PFSK-1 (cell line): ENCODE results near the gene TTC39C.

Experiments used
- FOXP2 ChIP-seq: optimal IDR thresholded peaks from 2 replicates; pipeline ENCODE3; 2011; ENCODE audit warnings: borderline replicate concordance, control low read depth, inconsistent platforms; ENCODE audit not compliant: insufficient read depth; ENCODE audit errors: extremely low read length, extremely low read depth
- POLR2AphosphoS5 ChIP-seq: IDR thresholded peaks from 2 replicates; pipeline ENCODE4 v1.6.1; 2012; ENCODE audit warnings: low read depth, mild to moderate bottlenecking, control low read depth, low read length, moderate library complexity
- SIN3A ChIP-seq: IDR thresholded peaks from 2 replicates; pipeline ENCODE4 v1.6.1; 2012; ENCODE audit warnings: mild to moderate bottlenecking, low read length, moderate library complexity, borderline replicate concordance; ENCODE audit not compliant: insufficient read depth
- TAF1 ChIP-seq: IDR thresholded peaks from 2 replicates; pipeline ENCODE4 v1.6.1; 2012; ENCODE audit warnings: low read length, control low read depth, borderline replicate concordance; ENCODE audit not compliant: insufficient read depth
- TF ChIP-seq, protein P1 (sequence below), 2 experiments: IDR thresholded peaks; 2 replicates each; pipeline versions ENCODE4 v1.6.1 to v1.8.0; 2011 to 2012; ENCODE audit warnings: low read depth in 2 of 2, low read length in 2 of 2, control low read depth in 1 of 2, inconsistent platforms in 1 of 2, mild to moderate bottlenecking in 1 of 2, moderate library complexity in 1 of 2; ENCODE audit not compliant: insufficient read depth in 1 of 2

The TTC39C gene

DNA sequence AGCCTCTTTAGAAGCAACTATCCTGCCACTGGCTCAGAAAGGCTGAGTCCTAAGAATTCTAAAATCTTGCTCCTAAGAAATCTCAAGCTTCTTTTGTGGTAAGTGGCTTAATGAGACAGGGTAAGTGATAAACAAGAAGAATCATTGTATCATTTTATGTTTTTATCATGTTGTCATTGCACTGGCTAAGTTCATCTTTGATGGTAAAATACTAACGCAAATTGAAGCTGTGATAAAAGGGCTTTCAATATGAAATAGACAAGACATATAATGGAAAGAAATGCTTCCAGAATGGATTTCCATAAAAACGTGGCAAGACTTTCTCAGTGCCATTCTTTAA is 21.6 kb upstream of the TTC39C start:
- TF ChIP-seq SIN3A, result no peak
- TF ChIP-seq, protein P1, sequence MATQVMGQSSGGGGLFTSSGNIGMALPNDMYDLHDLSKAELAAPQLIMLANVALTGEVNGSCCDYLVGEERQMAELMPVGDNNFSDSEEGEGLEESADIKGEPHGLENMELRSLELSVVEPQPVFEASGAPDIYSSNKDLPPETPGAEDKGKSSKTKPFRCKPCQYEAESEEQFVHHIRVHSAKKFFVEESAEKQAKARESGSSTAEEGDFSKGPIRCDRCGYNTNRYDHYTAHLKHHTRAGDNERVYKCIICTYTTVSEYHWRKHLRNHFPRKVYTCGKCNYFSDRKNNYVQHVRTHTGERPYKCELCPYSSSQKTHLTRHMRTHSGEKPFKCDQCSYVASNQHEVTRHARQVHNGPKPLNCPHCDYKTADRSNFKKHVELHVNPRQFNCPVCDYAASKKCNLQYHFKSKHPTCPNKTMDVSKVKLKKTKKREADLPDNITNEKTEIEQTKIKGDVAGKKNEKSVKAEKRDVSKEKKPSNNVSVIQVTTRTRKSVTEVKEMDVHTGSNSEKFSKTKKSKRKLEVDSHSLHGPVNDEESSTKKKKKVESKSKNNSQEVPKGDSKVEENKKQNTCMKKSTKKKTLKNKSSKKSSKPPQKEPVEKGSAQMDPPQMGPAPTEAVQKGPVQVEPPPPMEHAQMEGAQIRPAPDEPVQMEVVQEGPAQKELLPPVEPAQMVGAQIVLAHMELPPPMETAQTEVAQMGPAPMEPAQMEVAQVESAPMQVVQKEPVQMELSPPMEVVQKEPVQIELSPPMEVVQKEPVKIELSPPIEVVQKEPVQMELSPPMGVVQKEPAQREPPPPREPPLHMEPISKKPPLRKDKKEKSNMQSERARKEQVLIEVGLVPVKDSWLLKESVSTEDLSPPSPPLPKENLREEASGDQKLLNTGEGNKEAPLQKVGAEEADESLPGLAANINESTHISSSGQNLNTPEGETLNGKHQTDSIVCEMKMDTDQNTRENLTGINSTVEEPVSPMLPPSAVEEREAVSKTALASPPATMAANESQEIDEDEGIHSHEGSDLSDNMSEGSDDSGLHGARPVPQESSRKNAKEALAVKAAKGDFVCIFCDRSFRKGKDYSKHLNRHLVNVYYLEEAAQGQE (IDR thresholded peaks at IDR 0.05; ENCODE audit: insufficient read depth in 1 of 2, low read depth in 2 of 2, low read length in 2 of 2), result no peak
- no peak for TF ChIP-seq POLR2AphosphoS5
- TF ChIP-seq FOXP2, result no peak
- TF ChIP-seq TAF1, result no peak

DNA sequence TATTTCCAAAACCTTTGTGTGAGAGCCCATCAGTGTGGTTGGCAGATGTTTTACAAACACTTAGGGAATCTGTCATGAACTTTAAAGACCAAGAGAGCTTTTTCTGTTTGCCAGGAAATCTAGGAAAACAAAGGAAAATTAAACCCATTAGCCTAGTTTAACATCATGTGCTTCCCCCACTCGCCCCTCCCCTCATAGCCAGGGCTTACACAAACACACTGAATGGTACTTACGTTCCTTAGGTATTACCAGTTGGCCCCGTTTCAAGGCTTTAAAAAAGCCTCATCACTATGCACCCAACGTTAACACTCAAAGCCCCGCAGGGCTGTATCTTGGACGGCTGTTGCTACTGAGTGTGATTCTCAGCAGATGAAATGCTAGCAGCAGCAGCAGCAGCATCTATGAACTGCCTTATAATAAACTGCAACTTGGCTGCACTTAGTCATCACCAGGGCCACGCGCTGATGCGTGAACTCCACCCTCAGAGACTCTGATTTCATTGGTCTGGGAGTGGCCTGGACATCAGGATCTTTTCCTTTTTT is 20.1 kb upstream of the TTC39C start:
- TF ChIP-seq POLR2AphosphoS5 (peak; percentile 43; the same call in 1 of the 2 replicates), SIN3A (no peak; the same call in 1 of the 2 replicates), FOXP2 (no peak), TAF1 (no peak)
- TF ChIP-seq, protein P1 (IDR thresholded peaks at IDR 0.05; ENCODE audit: insufficient read depth in 1 of 2, low read depth in 2 of 2, low read length in 2 of 2), result peak in 1 of 2 experiments; percentile 36; a peak in 1 of 4 replicates

DNA sequence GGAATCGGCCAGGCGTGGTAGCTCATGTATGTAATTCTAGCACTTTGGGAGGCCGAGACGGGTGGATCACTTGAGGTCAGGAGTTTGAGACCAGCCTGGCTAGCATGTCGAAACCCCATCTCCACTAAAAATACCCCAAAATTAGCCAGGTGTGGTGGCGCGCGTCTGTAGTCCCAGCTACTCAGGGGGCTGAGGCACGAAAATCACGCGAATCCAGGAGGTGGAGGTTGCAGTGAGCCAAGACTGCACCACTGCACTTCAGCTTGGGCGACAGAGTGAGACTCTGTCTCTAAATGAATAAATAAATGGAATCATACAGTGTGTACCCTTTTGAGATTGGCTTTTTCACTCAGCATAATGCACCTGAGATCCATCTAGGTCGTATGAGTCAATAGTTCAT is 19.4 kb upstream of the TTC39C start:
- no peak for TF ChIP-seq FOXP2
- TF ChIP-seq, protein P1 (IDR thresholded peaks at IDR 0.05; ENCODE audit: insufficient read depth in 1 of 2, low read depth in 2 of 2, low read length in 2 of 2), result no peak
- no peak for TF ChIP-seq TAF1
- no peak for TF ChIP-seq POLR2AphosphoS5
- TF ChIP-seq SIN3A, result no peak

DNA sequence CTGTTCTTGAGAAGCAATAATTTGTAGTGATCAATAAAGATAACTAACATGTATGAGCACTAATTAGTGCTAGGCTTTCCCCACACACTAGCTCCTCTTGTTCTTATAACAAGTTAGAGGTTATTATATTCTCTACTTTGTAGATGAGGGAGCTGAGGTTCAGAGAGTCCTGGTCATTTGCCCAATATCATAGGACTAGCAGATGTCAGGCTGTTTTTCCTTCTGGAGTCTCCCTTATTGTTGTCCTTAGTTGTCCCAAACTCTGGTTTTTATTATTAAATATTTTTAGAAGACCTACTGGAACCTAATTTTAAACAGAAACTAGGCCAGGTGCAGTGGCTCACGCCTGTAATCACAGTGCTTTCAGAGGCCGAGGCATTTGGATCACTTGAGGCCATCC is 16.5 kb upstream of the TTC39C start:
- TF ChIP-seq POLR2AphosphoS5 (no peak), SIN3A (no peak), FOXP2 (no peak), TAF1 (no peak)
- TF ChIP-seq, protein P1 (IDR thresholded peaks at IDR 0.05; ENCODE audit: insufficient read depth in 1 of 2, low read depth in 2 of 2, low read length in 2 of 2), result no peak

DNA sequence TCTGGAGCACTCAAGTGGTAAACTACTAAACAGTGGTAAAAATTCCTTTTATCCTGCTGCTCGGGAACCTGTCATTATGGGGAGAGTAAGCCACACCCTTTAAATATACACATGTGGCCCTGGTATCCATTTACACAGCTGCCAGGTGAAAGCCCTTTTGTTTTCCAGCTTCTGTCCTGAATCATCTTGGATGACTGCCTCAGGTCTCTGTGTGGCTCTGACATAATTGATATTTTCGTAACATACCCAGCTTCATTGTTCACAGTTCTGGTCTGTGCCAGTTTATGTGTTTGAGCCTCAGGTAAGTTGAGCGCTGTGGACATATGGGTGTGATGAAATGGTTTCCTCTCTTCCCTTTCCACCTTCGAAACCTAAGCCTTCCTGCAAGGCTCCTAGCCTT is 15.7 kb upstream of the TTC39C start:
- TF ChIP-seq, protein P1 (IDR thresholded peaks at IDR 0.05; ENCODE audit: insufficient read depth in 1 of 2, low read depth in 2 of 2, low read length in 2 of 2), result no peak
- no peak for TF ChIP-seq POLR2AphosphoS5
- TF ChIP-seq TAF1, result no peak
- TF ChIP-seq FOXP2, result no peak
- TF ChIP-seq SIN3A, result no peak
